OCI-LY3 (cell line): ENCODE measurements around the gene CHST11.

Source experiments
- CTCF ChIP-seq: fragments of 200-600, 300-600 bp; sonication (generic); IDR thresholded peaks from 2 replicates; pipeline ENCODE4 v1.5.1; 2014; ENCODE audit warnings: antibody characterized with exemption, low read length, low read depth
- EZH2phosphoT487 ChIP-seq: fragments of 200-600 bp; shearing (Covaris generic); IDR thresholded peaks from 2 replicates; pipeline ENCODE4 v1.6.1; 2018; ENCODE audit warnings: antibody characterized with exemption, mixed run types, low read depth

DNA sequence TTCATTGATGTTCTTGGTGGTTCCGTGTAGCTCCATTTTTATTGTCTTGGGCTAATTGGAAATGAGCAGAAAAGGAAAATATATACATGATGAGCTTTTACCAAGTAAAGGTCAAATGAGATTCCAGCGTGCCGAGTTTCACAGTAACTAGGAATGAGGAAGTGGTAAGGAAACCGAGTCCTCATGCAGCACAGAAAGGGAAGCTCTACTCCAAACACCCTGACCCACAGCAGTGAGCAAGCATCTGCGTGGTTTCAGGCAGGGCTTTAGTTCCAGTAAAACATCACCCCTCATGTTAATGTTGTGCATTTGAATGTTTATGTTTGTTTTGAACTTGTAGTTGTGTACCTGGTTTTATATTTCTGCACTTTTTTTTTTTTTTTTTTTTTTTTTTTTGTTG is 293.3 kb downstream of the CHST11 start:
- TF ChIP-seq CTCF, result no peak
- TF ChIP-seq EZH2phosphoT487, result no peak
